Right atrium auricular region (tissue), 2 donors: ENCODE results near the gene RPL18A. TPM values are rescaled to one million over a fixed set of nuclear protein-coding genes. Genes with fewer than 3 reads are reported as not detected.
A peak's percentile ranks its signal among the peaks of the same experiment; 100 is the strongest.

Source experiments
- DNase-seq: peaks from one replicate; pipeline ENCODE4 v3.0.0-alpha.2; 2019; ENCODE audit warnings: low spot score
- H3K27ac ChIP-seq, 2 donors: fragments of 200-600 bp; sonication (generic); 1 replicate in 1 of 2; 2 replicates in 1 of 2; pipeline ENCODE4 v1.5.1; 2016 to 2019
- H3K27me3 ChIP-seq, 2 donors: fragments of 200-600 bp; sonication (generic); one replicate each; pipeline versions ENCODE4 v1.5.1 to v1.6.0; 2017 to 2019
- H3K36me3 ChIP-seq: fragments of 200-600 bp; sonication (generic); one replicate; pipeline ENCODE4 v1.5.1; 2016
- H3K4me1 ChIP-seq, 2 donors: fragments of 200-600 bp; sonication (generic); one replicate each; pipeline versions ENCODE4 v1.5.1 to v1.6.0; 2017 to 2019
- H3K4me3 ChIP-seq, 2 donors: fragments of 200-600 bp; sonication (generic); 1 replicate in 1 of 2; 2 replicates in 1 of 2; pipeline ENCODE4 v1.5.1; 2017 to 2019; ENCODE audit warnings: mild to moderate bottlenecking in 1 of 2, moderate library complexity in 1 of 2
- H3K9me3 ChIP-seq, 2 donors: fragments of 200-600 bp; sonication (generic); one replicate each; pipeline ENCODE4 v1.5.1; 2019
- total RNA-seq, 2 donors: library from RNA; depleted of rRNA; stranded (reverse); fragments of >200 nt; gene quantifications; one replicate each; pipeline ENCODE4 v1.1.0, GENCODE V29; 2016
- TF ChIP-seq, protein P1 (sequence below), 2 donors: fragments of 200-600 bp; sonication (generic); IDR thresholded peaks; one replicate each; pipeline ENCODE4 v1.5.1; 2019; ENCODE audit warnings: antibody characterized with exemption in 2 of 2

The RPL18A gene
- total RNA-seq, 2 donors from 2014 or later: 496 to 916 TPM

DNA sequence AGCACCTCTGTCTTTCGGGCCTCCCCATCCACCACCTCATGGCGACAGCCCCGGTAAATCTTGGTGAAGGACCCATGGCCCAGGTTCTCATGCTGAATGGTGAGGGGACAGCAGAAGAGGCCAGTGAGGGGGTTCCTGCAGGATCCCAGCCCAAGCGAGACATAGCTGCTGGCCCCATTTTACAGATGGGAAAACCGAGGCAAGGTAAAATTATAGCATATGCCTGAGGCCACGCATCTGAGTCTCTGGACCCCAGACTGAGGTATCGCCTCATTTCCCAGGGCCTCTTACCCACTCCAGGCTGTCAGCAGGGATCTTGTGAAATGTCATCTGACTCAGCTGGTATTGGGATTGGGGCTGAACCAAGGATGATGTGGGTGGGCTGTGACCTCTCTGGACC lies 21.7 kb upstream of the RPL18A start:
- H3K27me3 ChIP-seq: no peaks in the 10 kb centered on the region
- no peak overlapping the region for H3K4me3 ChIP-seq
- TF ChIP-seq, protein P1, sequence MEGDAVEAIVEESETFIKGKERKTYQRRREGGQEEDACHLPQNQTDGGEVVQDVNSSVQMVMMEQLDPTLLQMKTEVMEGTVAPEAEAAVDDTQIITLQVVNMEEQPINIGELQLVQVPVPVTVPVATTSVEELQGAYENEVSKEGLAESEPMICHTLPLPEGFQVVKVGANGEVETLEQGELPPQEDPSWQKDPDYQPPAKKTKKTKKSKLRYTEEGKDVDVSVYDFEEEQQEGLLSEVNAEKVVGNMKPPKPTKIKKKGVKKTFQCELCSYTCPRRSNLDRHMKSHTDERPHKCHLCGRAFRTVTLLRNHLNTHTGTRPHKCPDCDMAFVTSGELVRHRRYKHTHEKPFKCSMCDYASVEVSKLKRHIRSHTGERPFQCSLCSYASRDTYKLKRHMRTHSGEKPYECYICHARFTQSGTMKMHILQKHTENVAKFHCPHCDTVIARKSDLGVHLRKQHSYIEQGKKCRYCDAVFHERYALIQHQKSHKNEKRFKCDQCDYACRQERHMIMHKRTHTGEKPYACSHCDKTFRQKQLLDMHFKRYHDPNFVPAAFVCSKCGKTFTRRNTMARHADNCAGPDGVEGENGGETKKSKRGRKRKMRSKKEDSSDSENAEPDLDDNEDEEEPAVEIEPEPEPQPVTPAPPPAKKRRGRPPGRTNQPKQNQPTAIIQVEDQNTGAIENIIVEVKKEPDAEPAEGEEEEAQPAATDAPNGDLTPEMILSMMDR (IDR thresholded peaks at IDR 0.05): no peak
- H3K4me1 ChIP-seq: peaks cover 0 to 16% of the 10 kb centered on the region in 2 donors
- no peak for DNase-seq
- no peaks in the 10 kb centered on the region for H3K9me3 ChIP-seq
- no peak overlapping the region for H3K27ac ChIP-seq
- H3K36me3 ChIP-seq: no peaks in the 10 kb centered on the region

DNA sequence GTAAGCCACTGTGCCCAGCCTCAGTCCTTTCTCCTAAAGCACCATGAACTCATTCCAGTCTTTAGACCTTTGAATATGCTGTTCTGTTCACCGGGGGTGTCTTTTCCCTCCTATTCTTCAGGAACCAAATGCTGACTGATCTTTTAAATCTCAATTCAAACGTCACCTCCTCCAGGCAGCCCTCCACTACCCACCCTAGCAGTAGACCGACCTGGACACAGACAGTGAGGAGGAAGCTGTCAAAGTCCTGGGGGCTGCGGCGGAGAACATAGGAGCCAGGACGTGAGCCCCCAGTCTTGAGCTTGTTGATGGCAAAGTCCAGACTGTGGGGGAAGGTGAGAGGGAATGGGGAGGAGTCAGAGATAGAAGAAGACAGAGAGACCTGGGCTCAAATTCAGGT lies 19.7 kb upstream of the RPL18A start:
- H3K27me3 ChIP-seq: no peaks in the 10 kb centered on the region
- H3K36me3 ChIP-seq: no peaks in the 10 kb centered on the region

DNA sequence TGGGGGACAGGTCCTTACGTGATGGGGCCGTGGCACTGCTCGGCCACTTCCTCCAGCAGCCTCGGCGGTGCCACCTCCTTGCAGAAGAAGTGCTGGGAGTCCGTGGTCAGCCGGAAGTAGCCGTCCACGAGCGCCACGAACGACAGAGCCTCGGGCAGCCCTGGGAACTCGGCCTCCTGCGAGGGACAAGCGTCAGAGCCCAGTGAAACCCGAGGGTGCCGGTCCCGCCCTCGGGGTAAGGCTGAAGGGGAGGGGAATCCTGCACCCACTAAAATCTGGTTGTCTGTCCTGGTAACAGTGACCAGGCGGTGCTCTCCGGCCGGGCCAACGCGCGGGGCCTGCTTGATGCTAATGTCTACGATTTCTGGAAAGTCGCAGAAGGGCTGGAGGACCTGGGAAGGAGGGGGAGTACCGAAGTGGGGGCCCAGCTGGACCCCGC lies 18.3 kb upstream of the RPL18A start:
- H3K9me3 ChIP-seq: no peaks in the 10 kb centered on the region
- TF ChIP-seq, protein P1 (IDR thresholded peaks at IDR 0.05): no peak
- H3K4me3 ChIP-seq: peak overlapping the region; percentile 23 to 27
- peaks cover 0 to 16% of the 10 kb centered on the region in 2 donors for H3K4me1 ChIP-seq
- H3K27ac ChIP-seq: no peak overlapping the region
- no peak for DNase-seq
- H3K27me3 ChIP-seq: no peaks in the 10 kb centered on the region
- no peaks in the 10 kb centered on the region for H3K36me3 ChIP-seq

More for the DNA sequence above, 19.7 kb upstream of the RPL18A start:
- TF ChIP-seq, protein P1 (IDR thresholded peaks at IDR 0.05): no peak
- Histone ChIP-seq H3K4me1 (peaks cover 0 to 16% of the 10 kb centered on the region in 2 donors), H3K9me3 (no peaks in the 10 kb centered on the region), H3K27ac (no peak overlapping the region), H3K4me3 (no peak overlapping the region)
- no peak for DNase-seq

DNA sequence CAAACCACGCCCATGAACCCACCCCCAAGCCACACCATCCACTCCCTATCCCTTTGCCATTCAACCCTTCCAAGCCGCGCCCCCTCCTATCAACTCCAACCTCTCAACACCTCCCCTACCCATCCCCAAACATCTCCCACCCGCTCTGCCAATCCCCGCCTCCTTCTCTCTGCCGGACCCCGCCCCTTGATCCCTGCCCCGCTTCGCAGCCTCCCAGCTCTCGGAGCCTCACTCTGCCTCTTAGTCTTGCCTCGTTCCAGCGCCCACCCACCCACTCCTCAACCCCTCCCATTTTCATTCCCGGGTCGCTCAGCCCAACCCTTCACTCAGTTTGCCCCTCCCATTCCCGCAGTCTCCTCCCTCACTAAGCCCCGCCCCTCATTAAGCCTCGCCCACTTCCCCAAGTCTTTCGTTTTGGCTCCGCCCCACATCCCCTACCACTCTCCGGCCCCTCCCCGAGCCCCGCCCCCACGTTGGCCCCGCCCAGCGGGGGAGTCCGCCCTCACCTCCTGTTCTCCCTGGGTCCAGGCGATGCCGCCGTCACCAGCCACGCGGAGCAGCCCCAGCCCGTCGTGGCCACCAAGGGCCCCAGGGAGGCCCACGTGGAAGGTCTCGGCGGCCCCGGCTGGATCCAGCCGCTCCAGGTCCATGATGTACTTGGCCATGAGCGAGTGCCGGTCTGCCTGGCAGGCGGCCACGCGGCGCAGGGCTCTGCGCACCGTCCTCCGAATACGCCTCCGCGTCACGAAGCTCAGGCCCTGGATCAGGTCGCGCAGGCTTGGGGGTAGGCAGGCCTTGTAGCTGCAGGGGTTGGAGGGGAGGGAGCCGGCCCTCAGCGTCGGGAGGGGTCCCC lies 17.7 kb upstream of the RPL18A start:
- H3K9me3 ChIP-seq: no peaks in the 10 kb centered on the region
- no peak overlapping the region for H3K27ac ChIP-seq
- peaks cover 0 to 16% of the 10 kb centered on the region in 2 donors for H3K4me1 ChIP-seq
- peak overlapping the region; percentile 23 to 27 for H3K4me3 ChIP-seq
- no peaks in the 10 kb centered on the region for H3K27me3 ChIP-seq
- DNase-seq: peak; percentile 75
- H3K36me3 ChIP-seq: no peaks in the 10 kb centered on the region
- TF ChIP-seq, protein P1 (IDR thresholded peaks at IDR 0.05): no peak

DNA sequence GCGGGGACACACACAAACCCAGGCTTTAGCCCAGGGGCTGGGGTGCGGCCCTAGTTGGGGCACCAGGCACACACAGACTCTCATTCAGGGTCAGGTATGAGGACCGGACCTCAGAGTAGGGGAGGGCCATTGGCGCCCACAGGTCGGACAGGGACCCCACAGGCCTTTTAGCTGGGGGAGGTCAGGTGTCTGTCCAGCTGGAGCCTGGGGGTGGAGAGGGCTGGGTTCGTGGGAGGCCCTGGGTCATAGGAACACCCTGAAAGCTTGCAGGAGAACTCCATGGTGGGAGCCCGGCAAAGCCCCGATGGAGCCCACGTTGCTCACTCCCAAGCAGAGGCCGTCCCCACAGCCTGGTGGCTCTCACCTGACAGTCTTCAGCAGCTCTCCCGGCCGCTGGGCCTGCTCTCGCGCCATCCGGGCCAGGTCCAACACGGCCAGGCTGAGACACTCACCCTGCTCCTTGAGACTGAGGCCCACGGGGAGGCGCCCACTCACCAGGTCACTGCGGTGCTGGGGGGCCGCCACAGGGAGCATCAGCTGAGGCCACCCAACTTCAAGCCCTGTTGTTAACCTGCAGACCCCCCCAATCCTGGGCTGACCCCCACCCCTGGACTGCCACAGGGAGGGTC lies 16.9 kb upstream of the RPL18A start:
- Histone ChIP-seq H3K27me3 (no peaks in the 10 kb centered on the region), H3K36me3 (no peaks in the 10 kb centered on the region), H3K4me1 (peaks cover 0 to 22% of the 10 kb centered on the region in 2 donors), H3K4me3 (peak overlapping the region in 1 of 2 donors; percentile 27), H3K9me3 (no peaks in the 10 kb centered on the region), H3K27ac (no peak overlapping the region)
- TF ChIP-seq, protein P1 (IDR thresholded peaks at IDR 0.05): no peak
- DNase-seq: no peak
